Neuronal stem cell (in vitro differentiated cells): ENCODE data around the gene GJA9.

Experiments used
- DNase-seq: peaks from one replicate; pipeline ENCODE4 v3.0.0-alpha.2; 2013; ENCODE audit warnings: low spot score
- H2AFZ ChIP-seq: one replicate; pipeline ENCODE4 v1.6.1; 2013; ENCODE audit warnings: mild to moderate bottlenecking, low read length, inconsistent platforms
- H2AK5ac ChIP-seq: 2 replicates; pipeline ENCODE4 v1.6.1; 2013; ENCODE audit warnings: low read depth, mild to moderate bottlenecking, inconsistent platforms, low read length, moderate library complexity, mixed read lengths
- H2BK120ac ChIP-seq: 2 replicates; pipeline ENCODE4 v1.6.1; 2013; ENCODE audit warnings: low read depth, mild to moderate bottlenecking, inconsistent platforms, low read length, moderate library complexity, mixed read lengths
- H2BK12ac ChIP-seq: one replicate; pipeline ENCODE4 v1.6.1; 2013; ENCODE audit warnings: low read length, inconsistent platforms
- H2BK15ac ChIP-seq: 2 replicates; pipeline ENCODE4 v1.6.1; 2013; ENCODE audit warnings: mild to moderate bottlenecking, low read length, inconsistent platforms, mixed read lengths
- H2BK5ac ChIP-seq: one replicate; pipeline ENCODE4 v1.6.1; 2013; ENCODE audit warnings: inconsistent platforms, mild to moderate bottlenecking, low read length, moderate library complexity
- H3K14ac ChIP-seq: one replicate; pipeline ENCODE4 v1.6.1; 2013; ENCODE audit warnings: low read length, inconsistent platforms
- H3K18ac ChIP-seq: 2 replicates; pipeline ENCODE4 v1.6.1; 2013; ENCODE audit warnings: low read length, inconsistent platforms
- H3K23ac ChIP-seq: 2 replicates; pipeline ENCODE4 v1.6.1; 2013; ENCODE audit warnings: low read depth, mild to moderate bottlenecking, mixed read lengths, low read length, inconsistent platforms; ENCODE audit not compliant: poor library complexity
- H3K27ac ChIP-seq: replicated peaks from 3 replicates; pipeline ENCODE4 v1.5.1; 2013; ENCODE audit warnings: low read length, inconsistent platforms
- H3K27me3 ChIP-seq, 3 experiments: 2 replicates each; pipeline ENCODE4 v1.6.1; 2013; ENCODE audit warnings: low read length in 3 of 3, mild to moderate bottlenecking in 2 of 3, inconsistent platforms in 1 of 3, low read depth in 1 of 3, mixed read lengths in 1 of 3, moderate library complexity in 1 of 3; ENCODE audit not compliant: control insufficient read depth in 3 of 3, insufficient read depth in 3 of 3
- H3K36me3 ChIP-seq, 2 donors: replicated peaks in 1 of 2; 2 replicates each; pipeline ENCODE4 v1.6.1; 2013; ENCODE audit warnings: low read length in 2 of 2; ENCODE audit not compliant: control insufficient read depth in 2 of 2, insufficient read depth in 2 of 2
- H3K4ac ChIP-seq: 2 replicates; pipeline ENCODE4 v1.6.1; 2013; ENCODE audit warnings: inconsistent platforms, mild to moderate bottlenecking, low read length, moderate library complexity
- H3K4me1 ChIP-seq, 2 donors: 1 replicate in 1 of 2; 2 replicates in 1 of 2; pipeline ENCODE4 v1.6.1; 2013; ENCODE audit warnings: low read length in 2 of 2, low read depth in 1 of 2; ENCODE audit not compliant: control insufficient read depth in 2 of 2, insufficient read depth in 1 of 2
- H3K4me2 ChIP-seq: one replicate; pipeline ENCODE4 v1.6.1; 2013; ENCODE audit warnings: mild to moderate bottlenecking, low read length, inconsistent platforms; ENCODE audit not compliant: insufficient read depth, poor library complexity, severe bottlenecking
- H3K4me3 ChIP-seq, 2 donors: 2 replicates each; pipeline ENCODE4 v1.5.1; 2013; ENCODE audit warnings: low read length in 2 of 2, mild to moderate bottlenecking in 2 of 2, inconsistent platforms in 1 of 2, moderate library complexity in 1 of 2
- H3K79me1 ChIP-seq: one replicate; pipeline ENCODE4 v1.6.1; 2013; ENCODE audit warnings: low read depth, mild to moderate bottlenecking, inconsistent platforms, low read length, moderate library complexity
- H3K9ac ChIP-seq: one replicate; pipeline ENCODE4 v1.6.1; 2013; ENCODE audit warnings: mild to moderate bottlenecking, low read depth, low read length, inconsistent platforms; ENCODE audit not compliant: poor library complexity
- H3K9me3 ChIP-seq, 2 donors: replicated peaks in 1 of 2; 2 replicates each; pipeline versions ENCODE3 to v1.6.1; 2013; ENCODE audit warnings: low read length in 2 of 2, mild to moderate bottlenecking in 2 of 2, inconsistent platforms in 1 of 2, low read depth in 1 of 2, mixed read lengths in 1 of 2, moderate library complexity in 1 of 2; ENCODE audit not compliant: control insufficient read depth in 2 of 2, insufficient read depth in 1 of 2
- H4K8ac ChIP-seq: one replicate; pipeline ENCODE4 v1.6.1; 2013; ENCODE audit warnings: low read depth, mild to moderate bottlenecking, inconsistent platforms, low read length, moderate library complexity
- H4K91ac ChIP-seq: one replicate; pipeline ENCODE4 v1.6.1; 2013; ENCODE audit warnings: low read length, low read depth, mild to moderate bottlenecking, inconsistent platforms; ENCODE audit not compliant: poor library complexity
- WGBS, 2 donors: extraction: QIAGEN DNeasy Blood & Tissue Kit; methylation state at CpG; one replicate each; pipeline ENCODE4 v1.1.7; 2013; ENCODE audit warnings: missing lambda C conversion rate in 2 of 2, mixed read lengths in 1 of 2; ENCODE audit not compliant: insufficient read length in 2 of 2, insufficient replicate concordance in 1 of 2; ENCODE audit errors: extremely low coverage in 2 of 2; 5-methylcytosine and 5-hydroxymethylcytosine counted together

Gene GJA9

DNA sequence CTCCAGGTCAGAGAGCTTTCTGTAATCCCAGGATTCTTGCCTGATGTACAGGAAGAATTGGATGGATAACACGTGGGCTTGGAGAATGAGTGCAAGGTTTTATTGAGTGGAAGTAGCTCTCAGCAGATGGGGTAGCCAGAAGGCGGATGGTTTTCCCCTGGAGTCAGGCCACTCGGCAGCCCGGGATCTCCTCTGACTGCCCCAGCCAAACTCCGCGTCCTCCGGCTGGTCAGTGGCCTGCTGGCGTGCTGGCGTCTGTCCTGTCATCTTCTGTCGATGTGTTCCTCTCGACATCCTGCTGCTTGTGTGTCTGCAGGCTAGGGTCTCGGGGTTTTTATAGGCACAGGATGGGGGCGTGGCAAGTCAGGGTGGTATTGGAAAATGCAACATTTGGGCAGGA, 27.4 kb upstream of the GJA9 start:
- Histone ChIP-seq H3K4ac (no peak overlapping the region), H3K36me3 (no peaks in the 10 kb centered on the region), H3K18ac (peak overlapping the region; percentile 71), H4K8ac (peak overlapping the region; percentile 72), H3K4me3 (no peak overlapping the region), H2AK5ac (no peak overlapping the region), H2AFZ (no peak overlapping the region), H3K4me1 (no peaks in the 10 kb centered on the region), H3K14ac (no peak overlapping the region), H3K9me3 (peaks cover 0 to 5% of the 10 kb centered on the region in 2 donors), H3K27me3 (no peaks in the 10 kb centered on the region), H3K27ac (no peak overlapping the region), H2BK15ac (no peak overlapping the region), H3K79me1 (no peaks in the 10 kb centered on the region), H2BK5ac (no peak overlapping the region), H3K9ac (no peak overlapping the region), H4K91ac (no peak overlapping the region), H2BK120ac (no peak overlapping the region), H2BK12ac (no peak overlapping the region), H3K4me2 (no peak overlapping the region), H3K23ac (peak overlapping the region; percentile 31)
- WGBS, 2 donors, result no CpG with 5 or more reads among the region's 13 CpGs
- DNase-seq, result no peak

DNA sequence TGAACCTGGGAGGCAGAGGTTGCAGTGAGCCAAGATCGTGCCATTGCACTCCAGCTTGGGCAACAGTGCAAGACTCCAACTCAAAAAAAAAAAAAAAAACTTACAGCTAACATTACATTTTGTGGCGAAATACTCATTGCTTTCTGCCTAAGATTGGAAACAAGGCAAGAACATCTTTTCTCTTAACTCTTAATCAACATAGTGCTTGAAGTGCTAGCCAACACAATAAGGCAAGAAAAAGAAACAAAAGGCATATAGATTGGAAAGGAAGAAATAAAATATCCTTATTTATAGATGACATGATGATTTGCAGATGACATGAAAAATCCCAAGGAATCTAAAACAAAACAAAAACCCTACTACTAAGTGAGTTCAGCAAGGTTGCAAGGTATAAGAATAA, 24.6 kb upstream of the GJA9 start:
- no peak overlapping the region for H2BK120ac ChIP-seq
- no peak overlapping the region for H3K27ac ChIP-seq
- no peaks in the 10 kb centered on the region for H3K79me1 ChIP-seq
- H3K18ac ChIP-seq, result no peak overlapping the region
- no peak overlapping the region for H2AFZ ChIP-seq
- no peak overlapping the region for H2BK5ac ChIP-seq
- H3K4ac ChIP-seq, result no peak overlapping the region
- no peak for DNase-seq
- H2BK12ac ChIP-seq, result no peak overlapping the region
- H3K4me1 ChIP-seq, result no peaks in the 10 kb centered on the region
- no peak overlapping the region for H2AK5ac ChIP-seq
- H3K9ac ChIP-seq, result no peak overlapping the region
- no peak overlapping the region for H4K8ac ChIP-seq
- WGBS, 2 donors, result no CpG with 5 or more reads among the region's 2 CpGs
- no peak overlapping the region for H3K4me3 ChIP-seq
- no peak overlapping the region for H2BK15ac ChIP-seq
- no peak overlapping the region for H4K91ac ChIP-seq
- H3K36me3 ChIP-seq, result no peaks in the 10 kb centered on the region
- H3K4me2 ChIP-seq, result no peak overlapping the region
- no peak overlapping the region for H3K14ac ChIP-seq
- no peaks in the 10 kb centered on the region for H3K27me3 ChIP-seq
- H3K23ac ChIP-seq, result no peak overlapping the region
- H3K9me3 ChIP-seq, result peaks cover 0 to 5% of the 10 kb centered on the region in 2 donors

DNA sequence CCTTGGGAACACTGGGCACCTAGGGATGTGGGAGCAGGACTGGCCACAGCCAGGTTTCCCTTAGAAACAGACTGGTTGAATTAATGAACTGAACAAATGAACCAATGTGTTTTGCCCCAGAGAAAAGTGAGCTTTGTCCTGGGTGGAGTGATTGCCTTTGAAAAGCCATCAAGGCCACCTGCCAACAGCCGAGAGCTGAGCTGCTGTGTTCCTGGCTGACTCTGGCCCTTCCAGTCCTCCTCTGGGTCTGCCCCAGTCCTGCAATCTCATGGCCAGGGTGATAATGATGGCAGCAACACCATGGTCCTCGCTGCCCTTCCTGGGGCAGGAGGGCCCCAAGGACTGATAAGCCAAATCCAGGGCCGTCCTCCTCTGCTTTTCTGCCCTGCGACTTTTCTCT, 18.2 kb upstream of the GJA9 start:
- Histone ChIP-seq H3K4me1 (no peaks in the 10 kb centered on the region), H2BK12ac (no peak overlapping the region), H2BK120ac (no peak overlapping the region), H3K4ac (no peak overlapping the region), H3K23ac (no peak overlapping the region), H2AFZ (no peak overlapping the region), H3K9ac (no peak overlapping the region), H3K9me3 (no peaks in the 10 kb centered on the region), H3K4me3 (peak overlapping the region in 1 of 2 donors; percentile 14), H3K27ac (no peak overlapping the region), H3K27me3 (no peaks in the 10 kb centered on the region), H3K14ac (no peak overlapping the region), H4K91ac (no peak overlapping the region), H3K18ac (no peak overlapping the region), H4K8ac (no peak overlapping the region), H2AK5ac (no peak overlapping the region), H3K36me3 (no peaks in the 10 kb centered on the region), H3K79me1 (no peaks in the 10 kb centered on the region), H3K4me2 (no peak overlapping the region), H2BK5ac (no peak overlapping the region), H2BK15ac (no peak overlapping the region)
- no peak for DNase-seq
- no CpG with 5 or more reads among the region's 4 CpGs for WGBS, 2 donors

DNA sequence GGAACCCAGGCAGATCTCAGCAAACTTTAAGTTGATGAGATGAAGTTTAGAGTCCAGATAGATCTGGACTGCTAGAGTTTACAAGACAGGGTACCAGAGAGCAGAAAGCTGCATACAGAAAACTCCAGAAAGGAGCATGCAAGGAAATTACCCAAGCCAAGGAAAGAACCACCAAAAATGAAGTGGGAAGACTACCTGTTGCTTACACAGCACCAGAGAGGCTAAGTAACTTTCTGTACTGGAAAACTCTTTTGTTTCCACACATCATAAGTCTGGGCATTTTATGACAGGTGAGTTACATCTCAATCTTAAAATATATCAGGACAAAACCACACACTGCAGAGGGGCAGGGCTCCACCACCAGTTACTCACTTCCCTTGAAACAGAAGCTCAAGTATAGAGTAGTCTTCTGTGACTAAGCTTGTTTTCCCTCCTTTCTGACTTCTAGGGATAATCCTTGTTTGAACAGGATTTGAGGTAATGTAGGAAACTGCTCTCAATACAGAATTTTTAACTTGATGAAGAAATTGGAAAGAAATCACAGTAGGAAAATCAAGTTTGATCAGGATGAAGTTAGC, 17.4 kb upstream of the GJA9 start:
- Histone ChIP-seq H3K9ac (no peak overlapping the region), H3K4me2 (no peak overlapping the region), H3K23ac (no peak overlapping the region), H3K79me1 (no peaks in the 10 kb centered on the region), H3K4me1 (no peaks in the 10 kb centered on the region), H3K4me3 (no peak overlapping the region), H4K8ac (no peak overlapping the region), H3K9me3 (no peaks in the 10 kb centered on the region), H2BK12ac (no peak overlapping the region), H3K27me3 (no peaks in the 10 kb centered on the region), H2AFZ (no peak overlapping the region), H2BK120ac (no peak overlapping the region), H3K4ac (no peak overlapping the region), H2BK5ac (no peak overlapping the region), H2AK5ac (no peak overlapping the region), H3K18ac (no peak overlapping the region), H3K14ac (no peak overlapping the region), H2BK15ac (no peak overlapping the region), H4K91ac (no peak overlapping the region), H3K27ac (no peak overlapping the region), H3K36me3 (no peaks in the 10 kb centered on the region)
- no peak for DNase-seq
